ENCODE measurements around the gene SNTB2. TPM values are rescaled to one million over a fixed set of nuclear protein-coding genes. Genes with fewer than 3 reads are reported as not detected.

SNTB2 gene
- total and polyA plus RNA-seq, 2 of the 8 experiments (the other 6 are each of a cell fraction or from before 2014, with no cell fraction given) = 6.0 to 16.1 TPM

DNA sequence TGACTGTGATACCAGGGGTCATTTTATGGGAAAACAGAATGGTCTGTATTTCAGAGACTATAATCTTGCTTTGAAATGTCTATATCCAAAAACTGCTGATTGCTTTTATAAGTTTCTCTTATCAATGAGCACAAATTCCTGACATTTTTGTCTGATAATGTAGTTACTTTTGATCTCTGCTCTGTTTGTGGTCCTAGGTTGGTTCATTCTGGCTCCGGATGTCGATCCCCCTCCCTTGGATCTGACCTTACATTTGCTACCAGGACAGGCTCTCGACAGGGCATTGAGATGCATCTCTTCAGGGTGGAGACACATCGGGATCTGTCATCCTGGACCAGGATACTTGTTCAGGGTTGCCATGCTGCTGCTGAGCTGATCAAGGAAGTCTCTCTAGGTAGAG is 96.9 kb downstream of the SNTB2 start:
- Histone ChIP-seq H2BK20ac (ENCODE audit: low read length) (no peak overlapping the region), H2BK12ac (ENCODE audit: low read depth, low read length) (no peak overlapping the region), H3K27ac (ENCODE audit: low read depth, low read length) (no peak overlapping the region), H4K91ac (replicated peaks; ENCODE audit: insufficient read length, low read length) (no peak overlapping the region), H3K79me1 (ENCODE audit: low read depth, low read length) (no peaks in the 10 kb centered on the region), H3K56ac (replicated peaks; ENCODE audit: insufficient read length, low read depth, low read length) (no peak overlapping the region), H3K27me3 (replicated peaks in 1 of 4; ENCODE audit: control insufficient read depth in 3 of 4, extremely low read depth in 1 of 4, insufficient read depth in 3 of 4, low read length in 3 of 4) (no peaks in the 10 kb centered on the region), H3K79me2 (ENCODE audit: control insufficient read depth in 1 of 2, insufficient read depth in 2 of 2, low read length in 2 of 2) (no peaks in the 10 kb centered on the region), H4K5ac (ENCODE audit: insufficient read length, low read depth, low read length) (no peak overlapping the region), H2AFZ (ENCODE audit: low read length) (no peak overlapping the region), H3K23me2 (ENCODE audit: low read depth, low read length) (no peaks in the 10 kb centered on the region), H3K4me3 (ENCODE audit: extremely low read depth in 1 of 4, insufficient read depth in 2 of 4, low read depth in 3 of 4, low read length in 4 of 4) (no peak overlapping the region), H3K9ac (replicated peaks in 1 of 4; ENCODE audit: extremely low read depth in 1 of 4, low read depth in 3 of 4, low read length in 3 of 4) (no peak overlapping the region), H3K36me3 (ENCODE audit: control insufficient read depth in 2 of 4, insufficient read depth in 4 of 4, low read length in 3 of 4) (peaks cover 0 to 3% (median 1%) of the 10 kb centered on the region in 4 experiments; a peak in 2 of 8 replicates), H3K4ac (replicated peaks; ENCODE audit: insufficient read length, low read depth, low read length) (no peak overlapping the region), H3K18ac (ENCODE audit: extremely low read depth, low read length) (no peak overlapping the region), H3K23ac (ENCODE audit: insufficient read length) (no peak overlapping the region), H4K20me1 (replicated peaks in 1 of 2; ENCODE audit: control insufficient read depth in 1 of 2, insufficient read depth in 2 of 2, low read length in 2 of 2) (no peaks in the 10 kb centered on the region), H3K4me1 (replicated peaks in 1 of 4; ENCODE audit: control insufficient read depth in 3 of 4, insufficient read depth in 4 of 4, low read length in 3 of 4) (no peaks in the 10 kb centered on the region), H3K14ac (ENCODE audit: insufficient read length) (no peak overlapping the region), H4K8ac (ENCODE audit: extremely low read depth, insufficient read depth, low read length) (no peak overlapping the region), H3K4me2 (ENCODE audit: insufficient read depth in 1 of 2, low read depth in 2 of 2, low read length in 2 of 2) (no peak overlapping the region), H2BK5ac (ENCODE audit: low read depth, low read length) (no peak overlapping the region), H2AK5ac (ENCODE audit: low read depth, low read length) (no peak overlapping the region), H2BK120ac (replicated peaks; ENCODE audit: low read depth, low read length) (no peak overlapping the region), H3K9me3 (ENCODE audit: insufficient read depth in 2 of 2, low read depth in 1 of 2, low read length in 1 of 2) (no peaks in the 10 kb centered on the region), H2BK15ac (ENCODE audit: low read length) (no peak overlapping the region)
- FAIRE-seq (no peak), DNase-seq (ENCODE audit: low read depth in 1 of 2, low spot score in 2 of 2) (no peak)
- 99% methylated on average over 4 of the region's 4 CpGs; no CpG with 5 or more reads in 1 of the 2 experiments for WGBS, 2 experiments (ENCODE audit: extremely low coverage in 1 of 2, insufficient coverage in 1 of 2, insufficient read length in 1 of 2, insufficient replicate concordance in 2 of 2, low coverage in 1 of 2, low lambda C conversion rate in 2 of 2, missing lambda C conversion rate in 1 of 2)
- CTCF ChIA-PET (ENCODE audit: partially characterized antibody) = interaction anchor here (0.8 to 1.0 kb wide), 3 partner anchors 9 to 26 kb away, joined by 3 to 4 read pairs (median 3); no protein-coding TSS in a partner anchor
- POLR2A ChIA-PET (ENCODE audit: partially characterized antibody) = interaction anchor here (0.7 kb wide), 1 partner anchor 10 kb away, joined by 3 read pairs; no protein-coding TSS in a partner anchor
- TF ChIP-seq CHD2 (IDR thresholded peaks at IDR 0.05; ENCODE audit: low read length) = no peak
- TF ChIP-seq CEBPB (IDR thresholded peaks at IDR 0.05; ENCODE audit: low read depth, low read length) = no peak
- no peak for TF ChIP-seq POU5F1 (IDR thresholded peaks at IDR 0.05; ENCODE audit: low read depth, low read length)
- TF ChIP-seq POLR2AphosphoS5 (IDR thresholded peaks at IDR 0.05; ENCODE audit: low read depth, low read length) = no peak
- no peak for TF ChIP-seq NANOG (IDR thresholded peaks at IDR 0.05; ENCODE audit: insufficient read depth, low read depth, low read length, poor library complexity, severe bottlenecking)
- TF ChIP-seq, protein P1, sequence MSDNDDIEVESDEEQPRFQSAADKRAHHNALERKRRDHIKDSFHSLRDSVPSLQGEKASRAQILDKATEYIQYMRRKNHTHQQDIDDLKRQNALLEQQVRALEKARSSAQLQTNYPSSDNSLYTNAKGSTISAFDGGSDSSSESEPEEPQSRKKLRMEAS (IDR thresholded peaks at IDR 0.05) = no peak
- TF ChIP-seq RNF2 (IDR thresholded peaks at IDR 0.05; ENCODE audit: borderline replicate concordance, low read depth, low read length, missing control alignments, poor library complexity, severe bottlenecking) = no peak
- no peak for TF ChIP-seq FOSL1 (IDR thresholded peaks at IDR 0.05; ENCODE audit: insufficient read depth, low read depth, low read length)
- no peak for TF ChIP-seq HDAC2 (IDR thresholded peaks at IDR 0.05; ENCODE audit: borderline replicate concordance in 1 of 2, low read depth in 2 of 2, low read length in 2 of 2)
- TF ChIP-seq CREB1 (IDR thresholded peaks at IDR 0.05) = no peak
- TF ChIP-seq GABPA (IDR thresholded peaks at IDR 0.05; ENCODE audit: borderline replicate concordance, insufficient read depth, low read length) = no peak
- no peak for TF ChIP-seq SP1 (IDR thresholded peaks at IDR 0.05; ENCODE audit: low read depth, low read length)
- TF ChIP-seq TAF7 (optimal IDR thresholded peaks at IDR 0.05; ENCODE audit: borderline replicate concordance, low read depth, low read length) = no peak
